NB4 (cell line): Measurements from ENCODE around the gene DNMT3A.
A peak's percentile ranks its signal among the peaks of the same experiment; 100 is the strongest.

Experiments
- DNase-seq: peaks from one replicate; pipeline ENCODE4 v3.0.0; 2010; ENCODE audit warnings: low read depth
- H3K4me3 ChIP-seq: one replicate; pipeline ENCODE4 v1.5.1; 2011; ENCODE audit warnings: mild to moderate bottlenecking, low read depth, low read length, moderate library complexity
- MYC ChIP-seq: IDR thresholded peaks from 2 replicates; pipeline ENCODE4 v1.6.1; 2011; ENCODE audit warnings: low read depth, low read length
- POLR2A ChIP-seq: IDR thresholded peaks from 2 replicates; pipeline ENCODE4 v1.6.1; 2011; ENCODE audit warnings: mild to moderate bottlenecking; ENCODE audit not compliant: insufficient read length; ENCODE audit errors: extremely low read depth
- TF ChIP-seq, protein P1 (sequence below): IDR thresholded peaks from one replicate; pipeline ENCODE4 v1.5.1; 2012; ENCODE audit warnings: low read depth, low read length
- TF ChIP-seq, protein P2 (sequence below): IDR thresholded peaks from 2 replicates; pipeline ENCODE4 v1.6.1; 2011; ENCODE audit warnings: low read depth, low read length

DNMT3A gene

DNA sequence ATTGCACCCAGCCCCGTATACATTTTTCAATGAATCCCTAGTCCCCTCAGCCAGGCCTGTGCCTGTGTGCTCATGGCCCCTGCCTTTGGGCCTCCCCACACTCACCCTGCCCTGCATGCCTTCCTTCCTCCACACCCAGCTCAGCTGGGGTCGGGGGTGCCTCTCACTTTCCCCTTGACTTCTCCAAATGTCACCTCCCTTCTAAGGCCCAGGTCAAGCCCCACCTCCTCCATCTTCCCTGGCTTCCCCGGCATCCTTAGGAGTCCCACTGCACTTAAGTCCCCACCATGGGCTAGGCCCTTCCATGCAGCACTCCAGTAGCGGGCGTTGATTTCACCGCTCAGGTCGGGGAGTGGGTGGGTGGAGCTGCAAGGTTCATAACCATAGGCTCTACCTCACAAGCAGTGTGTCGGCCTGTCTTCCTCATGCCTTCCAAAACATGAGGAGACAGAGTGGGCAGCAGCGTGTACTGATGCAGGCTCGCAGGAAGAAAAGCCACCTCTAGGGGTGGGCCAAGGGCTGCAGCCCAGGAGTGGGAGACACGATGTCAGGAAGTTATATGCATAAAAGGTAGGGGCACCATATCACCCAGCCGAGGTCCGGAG is 47.7 kb downstream of the DNMT3A start:
- H3K4me3 ChIP-seq: peak overlapping the region; percentile 44

DNA sequence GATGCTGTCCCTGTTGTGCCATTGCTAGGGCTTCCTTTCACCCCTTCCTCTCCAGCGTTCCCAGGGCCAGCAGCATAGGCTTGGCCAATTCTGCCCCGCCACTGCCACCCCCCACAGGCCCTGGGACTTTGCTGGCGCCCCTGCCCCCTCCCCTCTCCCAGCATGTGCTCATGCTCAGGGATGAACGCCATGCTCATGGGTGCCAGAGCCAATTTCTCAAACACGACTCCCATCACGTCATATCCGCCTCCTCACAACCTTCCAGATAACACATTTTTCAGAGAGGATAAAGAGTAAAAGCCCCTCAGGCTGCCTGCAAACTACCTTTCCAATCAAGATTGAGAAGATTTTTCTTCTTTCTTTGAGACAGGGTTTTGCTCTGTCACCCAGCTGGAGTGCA is 48.6 kb downstream of the DNMT3A start:
- no peak for DNase-seq
- TF ChIP-seq MYC (no peak), POLR2A (no peak)
- TF ChIP-seq, protein P1, sequence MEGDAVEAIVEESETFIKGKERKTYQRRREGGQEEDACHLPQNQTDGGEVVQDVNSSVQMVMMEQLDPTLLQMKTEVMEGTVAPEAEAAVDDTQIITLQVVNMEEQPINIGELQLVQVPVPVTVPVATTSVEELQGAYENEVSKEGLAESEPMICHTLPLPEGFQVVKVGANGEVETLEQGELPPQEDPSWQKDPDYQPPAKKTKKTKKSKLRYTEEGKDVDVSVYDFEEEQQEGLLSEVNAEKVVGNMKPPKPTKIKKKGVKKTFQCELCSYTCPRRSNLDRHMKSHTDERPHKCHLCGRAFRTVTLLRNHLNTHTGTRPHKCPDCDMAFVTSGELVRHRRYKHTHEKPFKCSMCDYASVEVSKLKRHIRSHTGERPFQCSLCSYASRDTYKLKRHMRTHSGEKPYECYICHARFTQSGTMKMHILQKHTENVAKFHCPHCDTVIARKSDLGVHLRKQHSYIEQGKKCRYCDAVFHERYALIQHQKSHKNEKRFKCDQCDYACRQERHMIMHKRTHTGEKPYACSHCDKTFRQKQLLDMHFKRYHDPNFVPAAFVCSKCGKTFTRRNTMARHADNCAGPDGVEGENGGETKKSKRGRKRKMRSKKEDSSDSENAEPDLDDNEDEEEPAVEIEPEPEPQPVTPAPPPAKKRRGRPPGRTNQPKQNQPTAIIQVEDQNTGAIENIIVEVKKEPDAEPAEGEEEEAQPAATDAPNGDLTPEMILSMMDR: no peak
- TF ChIP-seq, protein P2, sequence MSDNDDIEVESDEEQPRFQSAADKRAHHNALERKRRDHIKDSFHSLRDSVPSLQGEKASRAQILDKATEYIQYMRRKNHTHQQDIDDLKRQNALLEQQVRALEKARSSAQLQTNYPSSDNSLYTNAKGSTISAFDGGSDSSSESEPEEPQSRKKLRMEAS: no peak
- no peak overlapping the region for H3K4me3 ChIP-seq

More for the DNA sequence above, 47.7 kb downstream of the DNMT3A start:
- TF ChIP-seq, protein P1: peak; percentile 3
- TF ChIP-seq POLR2A (no peak), MYC (no peak)
- TF ChIP-seq, protein P2: no peak
- peak; percentile 51 for DNase-seq

DNA sequence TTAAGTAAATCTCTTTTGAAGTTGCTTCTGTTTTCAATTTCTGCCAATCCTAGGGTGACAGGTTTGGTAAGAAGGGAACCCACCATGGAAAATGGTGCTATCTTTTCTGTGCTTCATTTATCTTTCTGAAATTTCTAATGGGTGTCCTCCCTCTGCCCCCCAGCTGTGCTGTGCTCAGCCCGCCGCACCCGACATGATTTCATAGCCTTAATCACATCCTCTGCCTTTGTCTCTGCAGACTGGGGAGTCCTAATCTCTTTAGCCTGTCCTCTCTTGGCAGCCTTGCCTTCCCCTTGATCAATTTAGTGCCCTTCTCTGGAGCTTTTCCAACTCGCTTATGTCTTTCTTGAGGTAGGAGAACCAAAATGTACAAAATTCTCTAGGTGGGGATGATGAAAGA is 49.3 kb downstream of the DNMT3A start:
- TF ChIP-seq POLR2A: no peak
- TF ChIP-seq, protein P2: no peak
- TF ChIP-seq, protein P1: no peak
- DNase-seq: no peak
- H3K4me3 ChIP-seq: no peak overlapping the region

DNA sequence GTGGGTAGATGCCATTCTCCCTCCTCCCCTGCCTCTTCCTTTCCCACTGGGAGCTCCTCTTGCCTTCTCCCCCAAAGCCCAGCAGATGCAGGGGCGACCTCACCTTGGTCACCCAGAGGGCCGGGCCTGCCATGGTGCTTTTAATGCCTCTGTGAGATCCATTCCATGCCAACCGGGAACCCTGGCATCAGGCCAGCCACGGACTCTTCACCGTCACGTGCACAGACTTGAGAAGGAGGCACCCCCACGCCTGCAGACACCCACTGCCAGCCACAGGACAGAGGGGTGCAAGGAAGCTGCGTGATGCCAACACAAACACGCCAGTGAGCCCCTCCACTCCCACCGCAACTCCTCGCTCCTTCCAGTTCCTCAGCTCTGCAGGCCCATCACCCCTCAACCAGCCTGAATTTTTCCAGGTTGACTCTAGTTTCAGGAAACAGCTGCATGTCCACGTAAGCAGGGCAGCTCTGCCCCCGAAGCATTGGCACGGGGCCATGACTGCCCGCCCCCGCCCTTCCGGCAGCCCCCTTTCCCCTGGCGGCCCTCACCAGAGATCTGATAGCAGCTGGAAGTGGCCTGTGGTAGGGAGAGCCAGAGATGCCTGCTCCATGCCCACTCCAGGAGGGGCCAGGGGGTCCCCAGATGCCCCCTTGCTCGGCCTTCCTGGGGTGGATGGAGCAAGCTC is 50.8 kb downstream of the DNMT3A start:
- DNase-seq: no peak
- no peak for TF ChIP-seq POLR2A
- TF ChIP-seq, protein P1: no peak
- no peak for TF ChIP-seq MYC
- TF ChIP-seq, protein P2: no peak
- H3K4me3 ChIP-seq: no peak overlapping the region

DNA sequence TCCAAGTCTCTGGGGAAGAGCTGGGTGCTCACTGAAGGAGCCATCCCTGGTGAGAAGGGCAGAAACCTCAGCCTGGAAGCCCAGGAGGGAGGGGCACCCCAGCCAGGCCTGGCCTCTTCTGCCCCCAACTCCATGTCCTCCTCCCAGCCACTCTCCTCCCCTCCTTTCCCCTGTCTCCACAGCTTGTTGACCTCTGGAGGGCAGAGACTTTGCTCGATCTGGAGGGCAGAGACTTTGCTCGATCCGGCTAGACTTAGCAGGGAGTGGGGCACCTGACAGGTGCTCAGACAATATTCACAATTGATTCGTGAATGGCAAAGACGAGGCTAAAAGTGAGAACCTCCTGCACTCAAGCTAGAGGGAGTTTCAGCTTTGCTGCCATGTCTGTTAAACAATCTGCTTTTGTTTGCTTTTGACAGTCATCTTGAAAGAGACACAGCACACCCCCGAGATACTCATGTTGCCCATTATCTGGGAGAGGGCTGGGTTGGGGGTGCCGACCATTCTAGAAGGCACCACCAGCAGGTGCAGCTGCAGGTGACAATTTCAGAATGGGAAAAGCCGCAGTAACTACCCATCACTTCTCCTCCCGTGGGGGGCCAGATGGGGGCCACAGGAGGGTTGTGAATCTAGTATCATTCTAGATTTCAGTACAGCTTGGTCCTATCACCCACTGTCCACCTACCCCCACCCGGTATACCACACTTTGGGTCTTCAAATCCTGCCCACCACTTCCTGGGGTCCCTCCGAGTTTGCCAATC is 54.8 kb downstream of the DNMT3A start:
- TF ChIP-seq, protein P1: no peak
- TF ChIP-seq MYC (no peak), POLR2A (no peak)
- TF ChIP-seq, protein P2: no peak
- DNase-seq: no peak
- no peak overlapping the region for H3K4me3 ChIP-seq
